Superior temporal gyrus (tissue), 1 donor: ENCODE results near the gene SLC16A9.
"Not testable (repeated sequence)": the region's sequence is repeated elsewhere in the genome, so short reads cannot be mapped to it uniquely, and the experiment has no call there.

Source experiments
- DNase-seq: peaks from one replicate; pipeline ENCODE4 v3.0.0-alpha.2; 2016; ENCODE audit errors: extremely low spot score

Gene SLC16A9

DNA sequence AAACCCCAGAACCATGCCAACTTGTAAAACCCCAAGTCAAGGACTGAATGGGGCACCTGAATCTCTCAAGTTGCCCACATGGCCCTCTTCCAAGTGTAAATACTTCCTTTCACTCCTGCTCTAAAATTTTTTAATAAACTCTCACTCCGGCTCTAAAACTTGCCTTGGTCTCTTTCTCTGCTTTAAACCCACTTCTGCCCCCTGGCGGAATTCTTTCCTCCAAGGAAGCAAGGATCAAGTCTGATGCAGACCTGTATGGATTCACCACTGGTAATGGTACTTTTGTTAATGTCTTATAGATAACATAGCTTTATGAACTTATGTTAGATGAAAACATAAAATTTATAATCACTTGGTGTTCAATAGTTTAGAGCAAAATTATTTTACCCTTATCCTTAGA is 33.8 kb downstream of the SLC16A9 start:
- no peak for DNase-seq

DNA sequence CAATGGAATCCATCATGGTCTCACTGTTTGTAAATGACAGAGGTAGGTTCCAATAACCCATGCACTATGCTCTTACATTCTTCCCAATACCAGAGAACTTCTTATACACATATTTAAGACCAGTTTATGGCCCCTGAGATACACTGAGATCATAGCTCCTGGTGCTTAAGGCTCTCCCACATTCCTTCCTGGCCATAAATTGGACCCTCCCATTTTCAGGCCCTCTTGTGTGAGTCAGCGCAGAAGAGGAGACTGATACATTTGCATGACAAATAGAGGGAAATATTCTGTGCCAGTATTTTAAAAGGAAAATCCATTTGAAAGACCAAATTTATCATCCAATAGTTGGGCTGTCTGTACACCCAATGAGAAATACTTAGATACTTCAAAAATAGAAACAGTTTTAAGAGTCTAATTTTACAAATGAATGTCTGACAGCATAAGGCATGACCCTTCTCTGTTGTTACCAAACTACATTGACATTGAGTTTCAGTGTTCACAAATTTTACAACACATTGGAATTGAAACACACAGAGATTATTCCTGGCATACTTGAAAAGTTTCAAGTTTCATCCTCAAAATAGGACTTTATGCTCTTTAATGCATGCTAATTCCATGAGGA is 35.3 kb downstream of the SLC16A9 start:
- no peak for DNase-seq

DNA sequence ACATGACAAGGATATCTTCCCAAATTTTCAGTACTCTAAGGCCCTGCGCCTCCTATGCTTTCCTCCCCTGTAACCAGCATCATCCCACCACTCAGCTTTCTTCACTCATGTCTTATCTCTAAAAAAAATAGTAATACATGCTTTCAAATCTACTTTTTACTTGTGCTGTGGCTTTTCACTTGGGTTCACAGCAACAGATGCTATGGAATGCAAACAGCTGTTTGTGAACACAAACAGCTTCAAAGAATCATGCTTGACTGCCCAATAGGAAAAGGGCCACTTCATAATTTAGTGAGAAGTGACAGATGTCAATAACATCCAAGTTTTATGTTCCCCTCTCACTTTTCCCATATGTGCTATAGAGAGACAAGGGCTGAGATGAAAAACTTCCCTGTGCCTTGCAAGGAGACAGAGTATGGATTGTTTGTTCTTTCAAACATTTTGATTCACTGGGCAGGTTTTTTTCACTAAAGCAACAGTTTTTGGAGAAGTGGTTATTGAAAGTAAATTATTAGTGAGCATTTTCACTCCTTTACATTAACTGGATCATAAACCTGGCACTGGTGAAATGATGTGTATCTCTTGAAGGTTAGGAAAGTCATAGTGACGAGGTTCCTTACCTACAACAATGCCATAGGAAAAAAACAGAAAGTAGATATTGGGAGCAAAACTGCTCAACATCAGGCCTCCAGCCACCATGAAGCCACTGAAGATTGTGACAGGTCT is 37.3 kb downstream of the SLC16A9 start:
- DNase-seq = no peak

DNA sequence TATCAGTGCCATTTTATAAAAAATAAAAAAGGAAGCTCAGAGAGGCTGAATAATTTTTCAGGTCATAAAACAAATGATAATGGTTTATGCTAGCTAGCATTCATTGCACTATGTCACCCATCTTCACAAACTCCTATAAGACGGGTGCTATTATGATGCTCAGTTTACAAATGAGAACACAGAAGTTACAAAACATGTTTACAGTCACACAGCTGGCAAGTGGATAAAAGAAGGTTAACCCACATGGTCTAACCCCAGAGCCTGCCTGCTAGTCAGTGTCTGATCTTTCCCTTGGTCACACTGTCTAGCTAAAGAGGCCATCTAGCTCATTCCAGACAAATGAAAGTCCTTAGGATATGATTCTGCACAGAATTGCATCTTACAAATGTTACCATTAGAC is 39.4 kb downstream of the SLC16A9 start:
- DNase-seq = no peak

DNA sequence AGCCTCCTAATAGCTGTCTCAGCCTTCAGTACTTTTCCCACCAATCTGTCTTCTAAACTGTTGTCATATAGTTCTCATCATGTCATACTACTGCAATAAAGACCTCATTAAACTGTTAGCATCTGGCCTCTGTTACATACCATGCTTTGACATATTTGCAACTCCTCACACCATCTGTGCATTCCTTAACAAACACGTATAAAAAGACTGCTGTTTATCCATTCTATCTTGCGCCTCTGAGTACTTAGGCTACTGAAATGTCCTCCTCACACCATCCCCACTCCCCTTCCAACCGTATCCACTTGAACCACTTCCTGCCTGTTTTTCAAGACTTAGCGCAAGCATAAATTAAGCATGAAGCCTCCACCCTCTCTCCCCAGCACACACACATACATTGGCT is 41.6 kb downstream of the SLC16A9 start:
- DNase-seq = no peak

DNA sequence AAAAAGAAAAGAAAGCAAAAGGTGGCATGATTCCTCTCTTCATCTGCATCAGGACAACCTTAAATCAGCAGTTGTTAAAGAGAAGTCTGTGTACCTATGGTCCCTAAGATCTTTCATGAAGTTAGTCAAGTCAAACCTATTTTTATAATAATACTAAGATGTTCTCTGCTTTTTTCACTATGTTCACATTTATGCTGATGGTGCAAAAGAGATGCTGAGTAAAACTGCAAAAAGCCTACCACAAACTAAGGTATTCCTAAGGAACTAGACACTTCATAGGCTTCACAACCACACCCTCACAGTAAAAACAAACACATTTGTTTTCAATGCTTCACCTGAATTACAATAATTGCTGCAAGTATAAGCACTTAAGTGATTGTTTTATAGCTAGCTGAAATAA is 43.3 kb downstream of the SLC16A9 start:
- no peak for DNase-seq

DNA sequence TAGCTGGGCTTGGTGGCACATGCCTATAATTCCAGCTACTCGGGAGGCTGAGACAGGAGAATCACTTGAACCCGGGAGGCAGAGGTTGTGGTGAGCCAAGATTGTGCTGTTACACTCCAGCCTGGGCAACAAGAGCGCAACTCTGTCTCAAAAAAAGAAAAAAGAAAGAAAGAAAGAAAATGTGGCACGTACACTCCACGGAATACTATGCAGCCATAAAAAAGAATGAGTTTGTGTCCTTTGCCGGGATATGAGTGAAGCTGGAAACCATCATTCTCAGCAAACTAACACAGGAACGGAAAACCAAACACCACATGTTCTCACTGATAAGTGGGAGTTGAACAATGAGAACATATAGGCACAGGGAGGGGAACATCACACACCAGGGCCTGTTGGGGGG is 46.4 kb downstream of the SLC16A9 start:
- DNase-seq = not testable (repeated sequence)

DNA sequence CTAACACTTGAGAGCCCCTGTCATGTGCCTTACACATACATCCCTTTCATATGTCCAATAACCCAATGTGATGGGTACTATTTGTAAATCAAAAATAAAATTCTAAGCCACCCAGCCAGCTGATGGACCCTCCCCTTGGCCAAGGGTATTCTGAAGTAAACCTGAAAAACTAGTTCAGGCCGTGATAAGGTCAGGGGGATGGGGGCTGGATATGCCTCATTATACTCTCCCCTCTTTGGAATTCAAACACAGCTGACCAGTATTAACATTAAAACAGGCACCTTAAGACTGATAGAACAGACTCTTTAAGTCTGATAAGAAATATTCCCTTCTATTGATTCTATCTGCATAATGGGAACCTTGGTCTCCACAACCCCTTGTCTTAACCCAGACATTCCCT is 51.9 kb downstream of the SLC16A9 start:
- no peak for DNase-seq

DNA sequence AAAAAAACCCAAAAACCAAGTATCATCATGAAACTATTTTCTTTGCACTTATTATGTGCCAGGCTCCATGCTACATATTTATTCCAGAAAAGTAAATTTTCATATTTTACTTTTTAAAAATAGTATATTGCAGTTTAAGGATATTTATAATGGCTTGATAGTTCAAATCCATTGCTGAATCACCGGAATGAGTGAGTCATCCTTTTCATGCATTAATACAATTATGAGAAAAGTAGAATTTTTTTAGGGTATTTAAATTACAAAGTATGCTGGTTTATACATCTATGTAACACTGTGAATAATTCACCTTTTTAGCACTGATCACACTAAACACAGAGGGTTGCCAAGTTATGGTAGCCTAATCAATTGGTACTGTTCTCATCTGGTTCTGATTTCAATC is 54.3 kb downstream of the SLC16A9 start:
- DNase-seq = no peak

DNA sequence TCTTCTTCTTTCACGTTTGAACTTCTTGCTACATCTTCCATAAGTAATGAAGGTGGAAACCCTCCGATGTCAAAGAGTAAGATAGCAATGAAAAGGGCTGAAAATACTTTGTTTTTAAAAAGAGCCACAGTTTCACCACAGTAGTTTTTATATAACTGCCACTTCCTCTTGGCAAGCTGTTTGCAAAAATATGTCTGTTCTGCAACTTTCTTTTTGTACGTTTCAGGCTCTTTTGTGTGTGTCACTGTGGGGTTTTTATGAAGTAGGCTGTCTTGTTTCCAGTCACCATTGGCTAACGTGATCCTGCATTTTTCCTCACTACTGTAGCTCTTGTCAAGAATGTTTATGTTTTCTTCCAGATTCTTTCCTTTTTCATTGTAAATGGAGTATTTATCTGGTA is 55.6 kb downstream of the SLC16A9 start:
- no peak for DNase-seq

DNA sequence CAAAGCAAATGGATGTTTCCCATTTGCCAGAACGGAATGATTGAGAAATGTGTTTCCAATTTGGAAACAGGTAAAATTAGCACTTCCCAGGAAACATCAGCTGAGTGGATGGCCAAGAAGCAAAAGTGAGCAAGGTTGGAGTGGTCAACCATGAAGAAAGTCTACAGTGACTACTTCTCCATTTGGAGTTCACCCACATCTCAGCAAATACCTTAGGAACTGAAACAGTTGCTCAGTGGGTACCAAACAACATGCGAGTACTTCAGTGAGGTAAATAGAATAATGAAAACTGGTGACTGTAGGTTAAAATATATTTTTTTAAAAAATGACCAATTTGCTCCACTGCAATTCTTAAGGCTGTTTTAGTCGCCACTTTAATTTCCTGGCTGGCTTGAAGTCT is 57.7 kb downstream of the SLC16A9 start:
- DNase-seq = no peak

DNA sequence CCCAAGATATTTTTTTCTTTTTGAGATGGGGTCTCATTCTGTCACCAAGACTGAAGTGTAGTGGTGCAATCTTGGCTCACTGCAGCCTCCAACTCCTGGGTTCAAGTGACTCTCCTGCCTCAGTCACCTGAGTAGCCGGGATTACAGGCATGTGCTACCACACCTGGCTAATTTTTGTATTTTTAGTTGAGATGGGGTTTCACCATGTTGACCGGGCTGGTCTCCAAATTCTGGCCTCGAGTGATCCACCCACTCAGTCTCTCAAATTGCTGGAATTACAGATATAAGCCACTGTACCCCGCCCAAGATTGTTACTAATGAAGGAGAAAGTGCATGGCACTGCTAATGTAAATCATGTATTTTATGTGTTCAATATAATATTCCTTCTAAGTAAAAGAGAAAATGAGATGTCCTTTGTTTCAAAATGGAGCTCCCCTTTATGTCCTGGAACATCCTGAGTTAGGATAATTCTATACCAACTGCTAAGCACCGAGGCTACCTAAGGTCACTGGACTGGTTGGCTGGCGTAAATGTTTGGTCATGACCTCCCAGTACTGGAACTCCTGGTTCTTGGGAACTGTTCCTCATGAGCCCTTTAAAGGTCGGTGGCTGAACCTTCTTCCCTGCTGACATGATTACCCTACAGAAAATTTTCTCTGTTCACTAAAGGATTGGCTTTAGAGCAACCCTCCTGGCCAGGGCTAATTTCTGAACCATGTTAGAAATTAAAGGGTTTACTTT is 59.9 kb downstream of the SLC16A9 start:
- no peak for DNase-seq

DNA sequence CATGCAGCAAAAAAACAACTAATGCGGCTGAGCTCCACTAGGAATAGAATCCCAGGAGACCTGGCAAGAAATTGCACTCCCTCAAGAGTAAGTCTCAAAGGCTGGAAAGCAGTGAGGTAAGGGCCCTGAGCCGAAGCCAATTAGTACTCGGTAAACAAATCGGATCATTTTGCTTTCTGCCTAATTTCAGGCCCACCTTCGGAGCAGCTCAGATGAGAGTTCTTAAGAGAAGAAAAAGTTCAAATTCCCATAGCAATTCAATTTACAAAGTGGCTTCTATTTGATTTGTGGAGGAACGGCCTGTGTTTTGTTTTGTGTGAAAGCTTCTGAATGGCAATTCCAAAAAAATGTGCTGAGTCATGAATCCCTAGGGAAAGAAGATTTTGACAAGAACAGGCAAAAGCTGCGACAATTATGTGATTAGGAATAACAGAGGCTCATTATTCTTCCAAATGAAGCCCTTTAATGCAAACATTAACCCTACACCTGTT is 60.9 kb downstream of the SLC16A9 start:
- DNase-seq = peak; percentile 35

DNA sequence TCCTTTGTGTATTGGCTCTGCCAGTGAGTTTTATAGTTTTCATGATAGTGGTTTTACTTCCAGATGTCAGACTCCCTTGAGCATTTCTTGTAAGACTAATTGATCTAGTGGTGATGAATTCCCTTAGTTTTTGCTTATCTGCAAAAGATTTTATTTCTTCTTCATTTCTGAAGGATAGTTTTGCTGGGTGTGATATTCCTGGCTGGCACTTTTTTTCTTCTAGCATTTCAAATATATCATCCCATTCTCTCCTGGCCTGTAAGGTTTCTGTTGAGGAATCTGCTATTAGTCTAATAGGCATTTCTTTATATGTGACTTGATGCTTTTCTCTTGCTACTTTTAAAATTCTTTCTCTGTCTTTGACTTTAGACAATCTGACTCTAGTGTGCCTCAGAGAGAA is 64.8 kb downstream of the SLC16A9 start:
- DNase-seq = no peak

DNA sequence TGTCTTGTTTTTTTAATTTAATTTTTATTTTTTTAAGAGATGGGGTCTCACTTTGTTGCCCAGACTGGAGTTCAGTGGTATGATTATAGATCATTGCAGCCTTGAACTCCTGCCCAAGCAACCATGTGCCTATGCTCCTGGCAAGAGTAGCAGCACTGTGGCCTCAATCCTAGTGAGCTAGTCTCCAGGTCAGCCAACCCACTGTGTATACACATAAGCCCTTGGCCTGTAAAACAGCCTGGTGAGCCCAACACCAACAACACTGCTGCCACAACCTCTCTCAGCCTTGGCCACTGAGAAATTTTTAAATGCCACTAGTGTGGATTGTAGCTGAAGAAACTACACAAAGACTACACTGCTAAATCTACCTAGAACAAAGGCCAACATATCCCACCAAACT is 68.0 kb downstream of the SLC16A9 start:
- DNase-seq = not testable (repeated sequence)

DNA sequence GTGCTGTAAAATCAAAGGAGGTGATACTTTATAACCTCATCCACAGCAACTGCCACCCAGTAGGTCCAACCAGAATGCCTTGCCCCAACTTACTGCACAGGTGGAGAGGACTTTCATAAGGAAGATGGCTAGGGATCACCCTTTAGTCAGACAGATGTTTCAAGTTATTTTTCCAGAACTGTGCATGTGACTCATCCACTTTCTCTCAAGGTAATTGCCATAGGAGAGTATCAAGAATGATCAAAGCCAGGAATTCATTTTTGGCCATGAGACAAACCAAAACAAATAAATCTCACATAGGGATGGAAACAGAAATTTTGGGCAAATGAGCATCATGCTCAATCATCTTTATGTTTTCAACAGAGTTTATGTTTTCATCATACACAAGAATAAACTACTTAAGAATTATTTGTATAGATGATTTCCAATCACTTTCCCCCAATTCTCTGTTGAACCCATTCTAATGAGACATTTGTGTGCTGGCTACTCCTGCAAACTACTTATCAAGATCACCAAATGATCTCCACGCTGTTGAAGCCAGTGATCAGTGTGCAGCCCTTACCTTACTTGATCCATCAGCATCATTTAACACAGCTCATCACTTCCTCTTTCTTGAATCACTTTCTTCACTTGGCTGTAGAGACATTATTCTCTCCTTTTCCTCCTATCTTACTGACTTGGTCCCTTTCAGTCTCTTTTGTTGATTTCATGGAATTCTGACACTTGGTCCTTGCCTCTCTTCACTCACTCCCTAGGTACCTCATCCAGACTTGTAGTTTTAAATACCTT is 74.0 kb downstream of the SLC16A9 start:
- DNase-seq = no peak

DNA sequence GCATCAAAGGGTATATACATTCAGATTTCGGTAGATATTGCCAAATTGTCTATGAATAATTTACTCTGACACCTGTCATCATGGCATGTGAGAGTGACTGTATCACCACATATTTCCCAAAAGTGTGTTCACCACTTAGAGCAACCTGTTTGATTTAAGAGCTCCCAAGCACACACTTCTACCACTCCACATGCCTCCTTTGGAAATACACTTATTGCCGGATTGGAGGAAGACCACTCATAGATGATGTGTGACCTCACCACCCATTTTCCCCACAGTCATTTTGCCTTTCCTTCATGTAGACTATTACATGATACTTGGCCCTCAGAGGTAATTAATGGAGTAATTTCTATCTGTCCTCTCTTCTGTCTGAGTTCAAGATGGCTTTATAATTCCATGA is 75.5 kb downstream of the SLC16A9 start:
- DNase-seq = no peak

DNA sequence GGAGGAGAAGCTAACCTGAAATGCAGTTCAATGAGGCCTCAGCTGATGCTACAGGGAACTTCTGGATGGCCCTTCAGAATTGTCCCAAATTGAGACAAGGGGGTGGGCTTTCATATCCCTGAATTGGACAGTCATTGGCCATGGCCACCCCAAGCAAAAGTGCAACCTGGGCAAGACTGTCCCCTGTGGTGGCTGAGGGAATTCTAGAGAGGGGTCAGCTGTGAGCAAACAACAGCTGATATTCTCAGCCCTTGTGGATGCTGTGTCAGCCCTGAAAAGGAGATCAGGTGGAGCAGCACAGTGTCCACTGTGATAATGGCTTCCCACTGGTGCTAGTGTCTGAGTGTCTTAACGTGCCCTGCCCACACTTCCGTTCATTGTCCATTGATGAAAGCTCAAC is 76.6 kb downstream of the SLC16A9 start:
- no peak for DNase-seq

DNA sequence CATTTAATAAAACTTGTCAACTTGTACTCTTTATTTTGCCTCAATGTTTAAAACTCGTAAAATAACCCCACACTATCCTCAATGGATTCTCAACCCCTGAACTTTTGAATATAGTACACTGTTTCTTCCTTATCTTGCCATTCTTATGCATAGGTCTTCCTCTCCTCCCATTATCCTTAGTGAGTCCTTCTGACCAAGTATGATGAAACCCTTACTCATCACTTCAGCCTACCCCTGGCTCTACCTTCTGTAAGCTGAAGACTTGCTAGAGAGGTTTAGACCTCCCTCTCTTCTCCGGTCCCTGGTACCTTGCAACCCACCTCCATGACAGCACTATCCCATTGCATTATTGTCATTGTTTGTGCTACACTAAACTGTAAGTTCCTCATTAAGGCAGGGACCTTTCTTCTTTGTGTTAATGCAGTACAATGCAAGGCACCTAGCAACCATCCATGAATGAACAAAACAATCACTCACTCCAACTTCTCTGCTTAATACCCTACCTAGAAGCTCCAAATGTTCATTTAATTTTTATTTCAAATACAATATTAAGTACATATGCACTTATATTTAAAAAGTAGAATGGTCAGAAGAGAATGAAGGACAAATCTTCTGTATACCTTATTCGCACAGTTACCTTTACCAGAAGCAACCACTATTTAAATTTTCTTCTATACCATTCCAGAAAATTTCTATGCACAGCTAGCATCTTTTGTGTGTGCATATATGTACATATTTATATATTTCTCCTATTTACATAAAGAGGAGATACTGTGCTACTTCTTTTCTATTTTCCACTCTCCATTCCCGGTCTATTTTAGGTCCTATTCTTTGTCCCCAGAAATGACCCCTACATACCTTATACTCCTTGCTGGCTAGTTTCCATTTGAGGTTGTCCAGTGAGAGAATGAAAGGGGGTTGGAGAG is 77.5 kb downstream of the SLC16A9 start:
- DNase-seq = no peak

DNA sequence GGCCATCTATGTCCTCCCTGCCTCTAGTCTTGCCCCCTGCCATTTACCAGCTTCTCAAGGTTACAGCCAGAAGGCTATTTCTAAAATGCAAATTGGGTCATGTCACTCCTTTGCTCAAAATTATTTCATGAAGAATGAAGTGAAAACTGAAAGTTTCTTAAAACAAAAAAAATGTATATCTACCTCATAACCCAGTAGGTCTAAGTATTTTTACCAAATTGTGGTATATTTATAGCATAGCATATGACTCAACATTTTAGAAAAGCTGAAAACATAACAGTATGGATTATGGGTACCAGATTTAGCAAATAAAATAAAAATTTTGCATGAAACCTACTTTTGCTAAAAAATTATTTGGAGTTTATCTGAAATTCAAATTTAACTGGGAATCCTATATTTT is 78.4 kb downstream of the SLC16A9 start:
- DNase-seq = no peak

DNA sequence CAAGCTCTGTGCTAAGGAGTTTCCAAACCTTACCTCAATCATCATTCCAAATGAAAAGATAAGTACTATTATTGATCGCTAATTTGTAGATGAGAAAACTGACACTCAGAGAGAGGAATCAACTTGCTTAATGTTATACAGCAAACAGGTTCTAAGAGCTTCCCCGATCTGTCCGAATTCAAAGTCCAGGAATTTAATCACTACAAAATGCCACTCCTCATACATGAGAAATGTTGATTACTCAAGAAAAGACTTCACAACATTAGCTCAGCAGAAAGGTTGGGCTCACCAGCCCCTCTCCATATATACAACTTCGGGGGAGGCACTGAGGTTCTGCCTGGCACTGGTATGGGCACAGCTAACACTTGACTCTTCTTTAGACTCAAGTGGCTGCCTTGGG is 80.7 kb downstream of the SLC16A9 start:
- DNase-seq = no peak
